HG02885 (cell line): ENCODE results near the gene ADAMTS16.

Experiments used
- ATAC-seq: cut with Tn5 transposase; IDR thresholded peaks from one replicate; pipeline ENCODE4 v1.9.1; 2021; ENCODE audit warnings: mild to moderate bottlenecking; ENCODE audit not compliant: unreplicated experiment, poor library complexity

ADAMTS16 gene

DNA sequence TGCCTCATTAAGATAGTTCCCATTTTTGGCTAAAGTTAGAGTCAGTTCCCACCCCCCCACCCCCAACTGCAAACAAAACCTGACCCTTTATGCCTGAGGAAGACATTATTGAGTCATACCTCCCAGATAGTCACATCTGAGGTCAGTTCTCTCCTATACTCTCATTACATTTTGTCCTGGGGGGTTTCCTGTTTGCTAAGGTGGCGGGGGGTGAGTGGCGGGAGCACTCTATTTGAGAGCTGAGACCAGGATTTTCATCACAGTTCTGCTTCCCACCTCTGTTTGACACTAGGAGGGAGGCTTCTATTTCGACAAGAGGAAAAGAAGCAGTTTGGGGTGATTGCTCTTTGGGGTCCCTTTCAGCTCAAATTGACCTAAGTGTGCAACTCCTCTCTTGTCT lies 222.9 kb downstream of the ADAMTS16 start:
- ATAC-seq: no peak

DNA sequence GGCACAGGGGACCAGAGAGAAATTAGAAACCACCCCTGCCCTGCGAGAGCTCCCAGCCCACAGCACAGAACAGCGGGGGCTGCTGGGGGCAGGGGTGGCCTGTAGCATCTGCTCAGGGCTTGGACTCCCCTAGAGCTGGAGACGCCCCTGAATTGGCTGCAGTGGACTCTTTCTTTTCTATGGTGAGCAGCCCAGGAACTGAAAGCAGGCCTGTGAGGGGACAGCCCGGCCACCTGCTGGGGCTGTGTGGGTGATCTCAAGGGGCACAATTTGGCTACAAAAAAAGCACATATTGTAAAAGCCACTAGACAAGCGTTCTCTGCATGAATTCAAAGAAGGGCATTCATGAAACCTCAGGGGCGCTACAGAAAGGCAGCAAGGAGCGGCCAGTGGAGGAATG lies 224.8 kb downstream of the ADAMTS16 start:
- no peak for ATAC-seq

DNA sequence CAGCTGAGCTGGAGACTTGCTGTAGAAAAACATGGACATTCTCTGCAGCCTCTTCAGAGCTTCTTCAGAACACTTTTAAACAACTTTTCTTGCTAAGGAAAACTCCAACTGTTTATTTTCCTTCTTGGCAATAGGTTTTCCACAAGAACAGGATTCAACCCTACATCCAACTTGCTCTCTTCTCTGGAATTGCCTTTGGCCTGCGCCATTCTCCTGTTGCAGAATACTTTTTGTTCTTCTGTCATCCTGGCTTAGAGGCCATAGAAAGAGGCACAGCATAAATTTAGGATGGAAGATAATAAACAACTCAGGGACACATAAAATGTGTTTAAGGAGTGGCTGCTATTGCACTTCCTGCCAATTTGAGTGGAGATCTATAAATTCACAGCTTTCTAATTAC lies 227.6 kb downstream of the ADAMTS16 start:
- ATAC-seq: no peak

DNA sequence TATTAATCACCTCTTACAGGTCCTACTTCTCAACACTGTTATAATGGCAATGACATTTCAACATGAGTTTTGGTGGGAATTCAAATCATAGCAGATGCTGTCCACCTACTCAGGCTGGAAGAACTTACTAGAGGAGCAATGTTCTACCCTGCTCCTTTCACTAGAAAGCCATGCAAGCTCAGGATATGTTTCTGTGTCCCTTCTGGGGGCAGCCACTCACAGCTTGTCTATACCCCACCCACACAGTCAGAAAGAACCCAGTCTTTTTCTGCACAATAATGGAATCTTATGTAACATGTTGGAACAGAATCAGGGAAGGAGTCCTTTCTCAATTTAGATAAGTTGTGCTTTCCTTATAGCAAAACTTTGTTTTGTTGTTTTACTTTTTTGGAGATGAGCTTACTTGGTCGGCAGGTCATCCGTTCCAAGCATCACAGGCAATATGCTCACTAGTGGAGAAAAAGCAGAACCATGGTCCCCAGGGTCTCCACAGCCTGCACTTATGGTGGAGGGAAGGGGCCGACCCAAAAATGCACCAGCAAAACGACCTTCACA lies 229.0 kb downstream of the ADAMTS16 start:
- no peak for ATAC-seq
